ENCODE data around the gene ARL15. TPM values are rescaled to one million over a fixed set of nuclear protein-coding genes. Genes with fewer than 3 reads are reported as not detected.

The ARL15 gene
- total and polyA plus RNA-seq, 2 donors (not counting 1 experiment from before 2014, with no cell fraction given) = 5.8 to 20.5 TPM

- POLR2A ChIA-PET = no interaction called here
- H3K27me3 Mint-ChIP-seq = no peaks in the 10 kb centered on the region
These were observed 161.5 kb downstream of the ARL15 start for GRCh38 chr5:54148858-54149257.

More at GRCh38 chr5:54148858-54149257, 161.5 kb downstream of the ARL15 start:
- Histone ChIP-seq H3K4me3 (ENCODE audit: control extremely low read depth in 1 of 5, extremely low read depth in 1 of 5, insufficient read depth in 1 of 5, low read depth in 2 of 5, low read length in 4 of 5) (no peak overlapping the region), H3K36me3 (replicated peaks in 1 of 2; ENCODE audit: control extremely low read depth in 1 of 2, control insufficient read depth in 1 of 2, extremely low read depth in 1 of 2, insufficient read depth in 2 of 2, low read length in 1 of 2) (peaks cover 0 to 1% of the 10 kb centered on the region in 2 experiments), H3K4me1 (ENCODE audit: control insufficient read depth in 2 of 2, insufficient read depth in 2 of 2, low read length in 2 of 2) (no peaks in the 10 kb centered on the region), H3K9ac (ENCODE audit: low read length) (no peak overlapping the region), H3K79me2 (ENCODE audit: control insufficient read depth, insufficient read depth, low read length) (no peaks in the 10 kb centered on the region), H3K4me2 (replicated peaks; ENCODE audit: low read depth, low read length, poor library complexity, severe bottlenecking) (no peak overlapping the region), H3K27ac (ENCODE audit: low read length in 2 of 2) (no peak overlapping the region), H3K9me3 (ENCODE audit: control extremely low read depth in 1 of 3, control insufficient read depth in 2 of 3, insufficient read depth in 1 of 3, low read length in 2 of 3) (no peaks in the 10 kb centered on the region), H3K27me3 (replicated peaks in 1 of 4; ENCODE audit: control extremely low read depth in 1 of 4, control insufficient read depth in 3 of 4, insufficient read depth in 4 of 4, low read length in 3 of 4) (no peaks in the 10 kb centered on the region), H4K20me1 (ENCODE audit: control insufficient read depth, insufficient read depth, low read length, poor library complexity, severe bottlenecking) (no peaks in the 10 kb centered on the region), H2AFZ (ENCODE audit: insufficient read depth, low read depth, low read length, poor library complexity, severe bottlenecking) (no peak overlapping the region)
- peaks cover 2% of the 10 kb centered on the region for H3K4me1 Mint-ChIP-seq
- intact Hi-C loops (cut with micrococcal nuclease) = no loop called here
- no peak overlapping the region for H3K27ac Mint-ChIP-seq
- no peaks in the 10 kb centered on the region for H3K9me3 Mint-ChIP-seq (ENCODE audit: insufficient read depth)
- no peak for TF ChIP-seq EZH2 (IDR thresholded peaks at IDR 0.05; ENCODE audit: borderline replicate concordance, insufficient read depth, low read depth, low read length, poor library complexity, severe bottlenecking)
- TF ChIP-seq CTCF (IDR thresholded peaks at IDR 0.05) = no peak
- ATAC-seq (ENCODE audit: low read depth) (no peak), DNase-seq (no peak)
- CTCF ChIA-PET = no interaction called here
- WGBS (ENCODE audit: insufficient coverage) = 100% methylated on average over 1 of the region's 2 CpGs
- H3K4me3 Mint-ChIP-seq = no peak overlapping the region

All from B cell (primary cell).